ENCODE results near the gene CAMK4. TPM values are rescaled to one million over a fixed set of nuclear protein-coding genes. Genes with fewer than 3 reads are reported as not detected.

The CAMK4 gene
- total and polyA plus RNA-seq, 2 of the 8 experiments (the other 6 are each of a cell fraction or from before 2014, with no cell fraction given): 1.8 to 8.3 TPM

GRCh38 chr5:111454198-111454622 lies 230.0 kb downstream of the CAMK4 start:
- ChIA-PET CTCF (ENCODE audit: partially characterized antibody) (interaction anchor here (0.7 to 1.0 kb wide), 2 partner anchors 28 to 295 kb away, joined by 3 to 4 read pairs; no protein-coding TSS in a partner anchor), POLR2A (ENCODE audit: partially characterized antibody) (no interaction called here)
- WGBS, 2 experiments (ENCODE audit: extremely low coverage in 1 of 2, insufficient coverage in 1 of 2, insufficient read length in 1 of 2, insufficient replicate concordance in 2 of 2, low coverage in 1 of 2, low lambda C conversion rate in 2 of 2, missing lambda C conversion rate in 1 of 2): 93% methylated on average over 3 of the region's 3 CpGs; no CpG with 5 or more reads in 1 of the 2 experiments
- TF ChIP-seq, protein P1, sequence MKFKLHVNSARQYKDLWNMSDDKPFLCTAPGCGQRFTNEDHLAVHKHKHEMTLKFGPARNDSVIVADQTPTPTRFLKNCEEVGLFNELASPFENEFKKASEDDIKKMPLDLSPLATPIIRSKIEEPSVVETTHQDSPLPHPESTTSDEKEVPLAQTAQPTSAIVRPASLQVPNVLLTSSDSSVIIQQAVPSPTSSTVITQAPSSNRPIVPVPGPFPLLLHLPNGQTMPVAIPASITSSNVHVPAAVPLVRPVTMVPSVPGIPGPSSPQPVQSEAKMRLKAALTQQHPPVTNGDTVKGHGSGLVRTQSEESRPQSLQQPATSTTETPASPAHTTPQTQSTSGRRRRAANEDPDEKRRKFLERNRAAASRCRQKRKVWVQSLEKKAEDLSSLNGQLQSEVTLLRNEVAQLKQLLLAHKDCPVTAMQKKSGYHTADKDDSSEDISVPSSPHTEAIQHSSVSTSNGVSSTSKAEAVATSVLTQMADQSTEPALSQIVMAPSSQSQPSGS (IDR thresholded peaks at IDR 0.05; ENCODE audit: low read length): no peak
- TF ChIP-seq BACH1 (IDR thresholded peaks at IDR 0.05; ENCODE audit: low read length): no peak
- TF ChIP-seq RNF2 (IDR thresholded peaks at IDR 0.05; ENCODE audit: borderline replicate concordance, low read depth, low read length, missing control alignments, poor library complexity, severe bottlenecking): no peak
- TF ChIP-seq CEBPB (IDR thresholded peaks at IDR 0.05; ENCODE audit: low read depth, low read length): no peak
- TF ChIP-seq EZH2 (IDR thresholded peaks at IDR 0.05; ENCODE audit: low read depth, low read length, severe bottlenecking): no peak
- TF ChIP-seq CTCF (IDR thresholded peaks at IDR 0.05; ENCODE audit: control extremely low read depth in 1 of 3, insufficient read depth in 1 of 3, low read depth in 1 of 3, low read length in 3 of 3): no peak
- TF ChIP-seq SIN3A (conservative IDR thresholded peaks at IDR 0.05 in 1 of 2, IDR thresholded peaks at IDR 0.05 in 1 of 2; ENCODE audit: low read depth in 1 of 2, low read length in 2 of 2): no peak
- no peak for TF ChIP-seq NANOG (IDR thresholded peaks at IDR 0.05; ENCODE audit: insufficient read depth, low read depth, low read length, poor library complexity, severe bottlenecking)
- no peak for TF ChIP-seq BRCA1 (IDR thresholded peaks at IDR 0.05; ENCODE audit: low read depth, low read length)

More at GRCh38 chr5:111454198-111454622, 230.0 kb downstream of the CAMK4 start:
- H3K18ac ChIP-seq (ENCODE audit: extremely low read depth, low read length): no peak overlapping the region
- H2BK5ac ChIP-seq (ENCODE audit: low read depth, low read length): no peak overlapping the region
- no peak overlapping the region for H2BK20ac ChIP-seq (ENCODE audit: low read length)
- no peak overlapping the region for H2BK120ac ChIP-seq (replicated peaks; ENCODE audit: low read depth, low read length)
- no peaks in the 10 kb centered on the region for H3K79me1 ChIP-seq (ENCODE audit: low read depth, low read length)
- no peaks in the 10 kb centered on the region for H3K23me2 ChIP-seq (ENCODE audit: low read depth, low read length)
- H2BK12ac ChIP-seq (ENCODE audit: low read depth, low read length): no peak overlapping the region
- H4K8ac ChIP-seq (ENCODE audit: extremely low read depth, insufficient read depth, low read length): no peak overlapping the region
- no peaks in the 10 kb centered on the region for H3K9me3 ChIP-seq (ENCODE audit: insufficient read depth in 2 of 2, low read depth in 1 of 2, low read length in 1 of 2)
- no peak overlapping the region for H4K91ac ChIP-seq (replicated peaks; ENCODE audit: insufficient read length, low read length)
- DNase-seq (ENCODE audit: low read depth in 1 of 2, low spot score in 2 of 2) (no peak), FAIRE-seq (no peak)
- H2AK5ac ChIP-seq (ENCODE audit: low read depth, low read length): no peak overlapping the region
- no peak overlapping the region for H3K23ac ChIP-seq (ENCODE audit: insufficient read length)
- H3K4me2 ChIP-seq (ENCODE audit: insufficient read depth in 1 of 2, low read depth in 2 of 2, low read length in 2 of 2): no peak overlapping the region
- H3K56ac ChIP-seq (replicated peaks; ENCODE audit: insufficient read length, low read depth, low read length): no peak overlapping the region
- no peak overlapping the region for H2BK15ac ChIP-seq (ENCODE audit: low read length)
- no peak overlapping the region for H4K5ac ChIP-seq (ENCODE audit: insufficient read length, low read depth, low read length)
- no peak overlapping the region for H3K4me3 ChIP-seq (ENCODE audit: extremely low read depth in 1 of 4, insufficient read depth in 2 of 4, low read depth in 3 of 4, low read length in 4 of 4)
- no peaks in the 10 kb centered on the region for H3K4me1 ChIP-seq (replicated peaks in 1 of 4; ENCODE audit: control insufficient read depth in 3 of 4, insufficient read depth in 4 of 4, low read length in 3 of 4)
- no peak overlapping the region for H3K9ac ChIP-seq (replicated peaks in 1 of 4; ENCODE audit: extremely low read depth in 1 of 4, low read depth in 3 of 4, low read length in 3 of 4)
- no peak overlapping the region for H3K4ac ChIP-seq (replicated peaks; ENCODE audit: insufficient read length, low read depth, low read length)
- H3K36me3 ChIP-seq (ENCODE audit: control insufficient read depth in 2 of 4, insufficient read depth in 4 of 4, low read length in 3 of 4): no peaks in the 10 kb centered on the region
- no peaks in the 10 kb centered on the region for H4K20me1 ChIP-seq (replicated peaks in 1 of 2; ENCODE audit: control insufficient read depth in 1 of 2, insufficient read depth in 2 of 2, low read length in 2 of 2)
- H3K14ac ChIP-seq (ENCODE audit: insufficient read length): no peak overlapping the region
- H3K27me3 ChIP-seq (replicated peaks in 1 of 4; ENCODE audit: control insufficient read depth in 3 of 4, extremely low read depth in 1 of 4, insufficient read depth in 3 of 4, low read length in 3 of 4): no peaks in the 10 kb centered on the region
- H3K27ac ChIP-seq (ENCODE audit: low read depth, low read length): no peak overlapping the region
- no peaks in the 10 kb centered on the region for H3K79me2 ChIP-seq (ENCODE audit: control insufficient read depth in 1 of 2, insufficient read depth in 2 of 2, low read length in 2 of 2)
- H2AFZ ChIP-seq (ENCODE audit: low read length): no peak overlapping the region

All from H1 (cell line).